GM23338 (cell line): ENCODE data around the gene SSH3. TPM values are rescaled to one million over a fixed set of nuclear protein-coding genes. Genes with fewer than 3 reads are reported as not detected.

Experiments used
- ATAC-seq: fragments of 200-7000 bp; cut with Tn5 transposase; 3 replicates; pipeline ENCODE4 v1.9.1; 2020
- DNase-seq: peaks from one replicate; pipeline ENCODE4 v3.0.0-alpha.2; 2015; ENCODE audit warnings: low spot score
- H2AFZ ChIP-seq: fragments of 200-600 bp; sonication (generic); 2 replicates; pipeline ENCODE4 v1.8.0; 2016; ENCODE audit warnings: antibody characterized with exemption, mild to moderate bottlenecking, moderate library complexity
- H3F3A ChIP-seq: fragments of 200-600 bp; sonication (generic); replicated peaks from 2 replicates; pipeline ENCODE4 v1.8.0; 2017; ENCODE audit warnings: antibody characterized with exemption, mixed run types, low read depth
- H3K27ac ChIP-seq: fragments of 200-600 bp; sonication (generic); 2 replicates; pipeline ENCODE4 v1.6.1; 2016; ENCODE audit warnings: low read depth
- H3K27me3 ChIP-seq: fragments of 200-600 bp; sonication (generic); 2 replicates; pipeline ENCODE4 v1.8.0; 2016; ENCODE audit warnings: mild to moderate bottlenecking, mixed run types, moderate library complexity; ENCODE audit not compliant: insufficient read depth
- H3K36me3 ChIP-seq: fragments of 200-600 bp; sonication (generic); 2 replicates; pipeline ENCODE4 v1.8.0; 2016; ENCODE audit warnings: mild to moderate bottlenecking; ENCODE audit not compliant: insufficient read depth
- H3K4me1 ChIP-seq: fragments of 200-600 bp; sonication (generic); 2 replicates; pipeline ENCODE4 v1.8.0; 2016; ENCODE audit warnings: mild to moderate bottlenecking, moderate library complexity; ENCODE audit not compliant: insufficient read depth
- H3K4me2 ChIP-seq: fragments of 200-600 bp; sonication (generic); 2 replicates; pipeline ENCODE4 v1.7.1; 2017; ENCODE audit warnings: mixed run types
- H3K4me3 ChIP-seq: fragments of 200-600 bp; sonication (generic); 2 replicates; pipeline ENCODE4 v1.6.1; 2016; ENCODE audit warnings: mixed run types
- H3K79me2 ChIP-seq: fragments of 200-600 bp; sonication (generic); replicated peaks from 2 replicates; pipeline ENCODE4 v1.8.0; 2017; ENCODE audit warnings: mild to moderate bottlenecking; ENCODE audit not compliant: insufficient read depth
- H3K9me2 ChIP-seq: fragments of 200-600 bp; sonication (generic); 2 replicates; pipeline ENCODE4 v1.8.0; 2017; ENCODE audit not compliant: insufficient read depth
- H4K20me1 ChIP-seq: fragments of 200-600 bp; sonication (generic); replicated peaks from 2 replicates; pipeline ENCODE4 v1.8.0; 2017; ENCODE audit warnings: mild to moderate bottlenecking; ENCODE audit not compliant: insufficient read depth
- H3K27ac Mint-ChIP-seq: 2 replicates; pipeline ENCODE4 v1.8.0; 2020; ENCODE audit warnings: inconsistent platforms, mild to moderate bottlenecking, moderate library complexity, mixed read lengths
- H3K27me3 Mint-ChIP-seq: 3 replicates; pipeline ENCODE4 v1.8.0; 2022; ENCODE audit warnings: low read depth, mild to moderate bottlenecking, moderate library complexity, mixed read lengths, inconsistent platforms; ENCODE audit not compliant: insufficient read depth, poor library complexity
- H3K36me3 Mint-ChIP-seq: 3 replicates; pipeline ENCODE4 v1.8.0; 2021; ENCODE audit warnings: low read depth, mild to moderate bottlenecking, inconsistent platforms, moderate library complexity, mixed read lengths
- H3K4me1 Mint-ChIP-seq: 3 replicates; pipeline ENCODE4 v1.8.0; 2020; ENCODE audit warnings: mild to moderate bottlenecking, inconsistent platforms, mixed read lengths
- H3K4me3 Mint-ChIP-seq: 3 replicates; pipeline ENCODE4 v1.8.0; 2021; ENCODE audit warnings: moderate library complexity, mild to moderate bottlenecking, inconsistent platforms, mixed read lengths
- H3K9me3 Mint-ChIP-seq: 3 replicates; pipeline ENCODE4 v1.8.0; 2020; ENCODE audit warnings: moderate library complexity, mild to moderate bottlenecking, inconsistent platforms, mixed read lengths
- CREB1 ChIP-seq: fragments of 250-450 bp; sonication (Bioruptor Pico); IDR thresholded peaks from 2 replicates; pipeline ENCODE4 v1.5.0; 2020; ENCODE audit warnings: low read depth, mild to moderate bottlenecking, moderate library complexity
- EZH2 ChIP-seq: fragments of 200-600 bp; sonication (generic); IDR thresholded peaks from one replicate; pipeline ENCODE4 v1.8.0; 2017; ENCODE audit warnings: antibody characterized with exemption, mild to moderate bottlenecking, low read depth; ENCODE audit not compliant: unreplicated experiment
- EZH2phosphoT487 ChIP-seq: fragments of 200-600 bp; sonication (generic); IDR thresholded peaks from one replicate; pipeline ENCODE4 v1.8.1; 2018; ENCODE audit warnings: antibody characterized with exemption; ENCODE audit not compliant: unreplicated experiment
- NANOG ChIP-seq: IDR thresholded peaks from 2 replicates; pipeline ENCODE4 v1.6.1; 2016; ENCODE audit warnings: antibody characterized with exemption, borderline replicate concordance
- POLR2AphosphoS5 ChIP-seq: IDR thresholded peaks from 2 replicates; pipeline ENCODE4 v1.6.1; 2016; ENCODE audit warnings: antibody characterized with exemption, low read depth
- REST ChIP-seq: IDR thresholded peaks from one replicate; pipeline ENCODE4 v1.6.1; 2018; ENCODE audit warnings: antibody characterized with exemption; ENCODE audit not compliant: unreplicated experiment
- STAT1 ChIP-seq: IDR thresholded peaks from one replicate; pipeline ENCODE4 v1.6.1; 2016; ENCODE audit warnings: antibody characterized with exemption; ENCODE audit not compliant: unreplicated experiment
- ZNF114 ChIP-seq: fragments of 250-450 bp; sonication (Bioruptor Pico); IDR thresholded peaks from 2 replicates; pipeline ENCODE4 v1.5.0; 2020; ENCODE audit warnings: mild to moderate bottlenecking, moderate library complexity
- ZNF331 ChIP-seq: fragments of 250-450 bp; sonication (Bioruptor Pico); IDR thresholded peaks from 2 replicates; pipeline ENCODE4 v1.5.0; 2020; ENCODE audit warnings: low read depth, mild to moderate bottlenecking, moderate library complexity
- polyA plus RNA-seq: library from polyadenylated mRNA; unstranded; fragments of >200 nt; fragmentation: Nextera tagmentation; extraction: Ambion mirVana; gene quantifications from 2 replicates; pipeline ENCODE4 v1.2.1, GENCODE V29; 2016
- total RNA-seq: library from RNA; depleted of rRNA; stranded (reverse); fragments of >200 nt; shearing (Covaris generic); gene quantifications from 2 replicates; pipeline ENCODE4 v1.2.3, GENCODE V29; 2014
- TF ChIP-seq, protein P1 (sequence below), 2 experiments: fragments of 200-600 bp in 1 of 2; sonication (generic) in 1 of 2; conservative IDR thresholded peaks; 2 replicates each; pipeline versions ENCODE4 v1.5.1 to v1.6.1; 2016 to 2017; ENCODE audit warnings: antibody characterized with exemption in 2 of 2, low read depth in 2 of 2, mild to moderate bottlenecking in 2 of 2, moderate library complexity in 1 of 2
- TF ChIP-seq, protein P2 (sequence below): fragments of 250-450 bp; sonication (Bioruptor Pico); IDR thresholded peaks from 2 replicates; pipeline ENCODE4 v1.5.0; 2020; ENCODE audit warnings: mild to moderate bottlenecking, moderate library complexity
- TF ChIP-seq, protein P3 (sequence below): IDR thresholded peaks from 2 replicates; pipeline ENCODE4 v1.6.1; 2016; ENCODE audit warnings: antibody characterized with exemption

The SSH3 gene
- total and polyA plus RNA-seq, 2 experiments from 2014 or later: 17.8 to 40.0 TPM

GRCh38 chr11:67288452-67289225, 14.7 kb upstream of the SSH3 start:
- Mint-ChIP-seq H3K36me3 (peaks cover 23% of the 10 kb centered on the region), H3K4me1 (peaks cover 17% of the 10 kb centered on the region), H3K4me3 (peak overlapping the region; percentile 71), H3K27me3 (peaks cover 19% of the 10 kb centered on the region), H3K9me3 (no peaks in the 10 kb centered on the region), H3K27ac (no peak overlapping the region; the same call in 1 of the 2 replicates)
- Histone ChIP-seq H2AFZ (peak overlapping the region; percentile 80), H3F3A (0 out of 2 replicates have a peak, but pooled peaks cover 13% of the 10 kb centered on the region), H3K79me2 (no peaks in the 10 kb centered on the region), H3K4me1 (peaks cover 10% of the 10 kb centered on the region), H3K36me3 (peaks cover 4% of the 10 kb centered on the region; the same call in 1 of the 2 replicates), H3K4me2 (peak overlapping the region; percentile 94), H3K4me3 (peak overlapping the region; percentile 91), H3K27ac (peak overlapping the region; percentile 96), H3K9me2 (no peaks in the 10 kb centered on the region), H3K27me3 (no peaks in the 10 kb centered on the region), H4K20me1 (no peaks in the 10 kb centered on the region)
- DNase-seq (peak; percentile 91), ATAC-seq (peak; percentile 83)
- TF ChIP-seq EZH2phosphoT487 (no peak), CREB1 (CRISPR knock-in tag) (0 out of 2 replicates have a peak, but pooled peaks have one; percentile 20), NANOG (no peak), ZNF331 (CRISPR knock-in tag) (no peak), EZH2 (no peak), POLR2AphosphoS5 (peak; percentile 81), ZNF114 (CRISPR knock-in tag) (no peak), STAT1 (no peak), REST (no peak)
- TF ChIP-seq, protein P1, sequence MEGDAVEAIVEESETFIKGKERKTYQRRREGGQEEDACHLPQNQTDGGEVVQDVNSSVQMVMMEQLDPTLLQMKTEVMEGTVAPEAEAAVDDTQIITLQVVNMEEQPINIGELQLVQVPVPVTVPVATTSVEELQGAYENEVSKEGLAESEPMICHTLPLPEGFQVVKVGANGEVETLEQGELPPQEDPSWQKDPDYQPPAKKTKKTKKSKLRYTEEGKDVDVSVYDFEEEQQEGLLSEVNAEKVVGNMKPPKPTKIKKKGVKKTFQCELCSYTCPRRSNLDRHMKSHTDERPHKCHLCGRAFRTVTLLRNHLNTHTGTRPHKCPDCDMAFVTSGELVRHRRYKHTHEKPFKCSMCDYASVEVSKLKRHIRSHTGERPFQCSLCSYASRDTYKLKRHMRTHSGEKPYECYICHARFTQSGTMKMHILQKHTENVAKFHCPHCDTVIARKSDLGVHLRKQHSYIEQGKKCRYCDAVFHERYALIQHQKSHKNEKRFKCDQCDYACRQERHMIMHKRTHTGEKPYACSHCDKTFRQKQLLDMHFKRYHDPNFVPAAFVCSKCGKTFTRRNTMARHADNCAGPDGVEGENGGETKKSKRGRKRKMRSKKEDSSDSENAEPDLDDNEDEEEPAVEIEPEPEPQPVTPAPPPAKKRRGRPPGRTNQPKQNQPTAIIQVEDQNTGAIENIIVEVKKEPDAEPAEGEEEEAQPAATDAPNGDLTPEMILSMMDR (conservative IDR thresholded peaks at IDR 0.05; ENCODE audit: low read depth in 2 of 2): peak; percentile 27 to 62; a peak in 3 of 4 replicates
- TF ChIP-seq, protein P2, sequence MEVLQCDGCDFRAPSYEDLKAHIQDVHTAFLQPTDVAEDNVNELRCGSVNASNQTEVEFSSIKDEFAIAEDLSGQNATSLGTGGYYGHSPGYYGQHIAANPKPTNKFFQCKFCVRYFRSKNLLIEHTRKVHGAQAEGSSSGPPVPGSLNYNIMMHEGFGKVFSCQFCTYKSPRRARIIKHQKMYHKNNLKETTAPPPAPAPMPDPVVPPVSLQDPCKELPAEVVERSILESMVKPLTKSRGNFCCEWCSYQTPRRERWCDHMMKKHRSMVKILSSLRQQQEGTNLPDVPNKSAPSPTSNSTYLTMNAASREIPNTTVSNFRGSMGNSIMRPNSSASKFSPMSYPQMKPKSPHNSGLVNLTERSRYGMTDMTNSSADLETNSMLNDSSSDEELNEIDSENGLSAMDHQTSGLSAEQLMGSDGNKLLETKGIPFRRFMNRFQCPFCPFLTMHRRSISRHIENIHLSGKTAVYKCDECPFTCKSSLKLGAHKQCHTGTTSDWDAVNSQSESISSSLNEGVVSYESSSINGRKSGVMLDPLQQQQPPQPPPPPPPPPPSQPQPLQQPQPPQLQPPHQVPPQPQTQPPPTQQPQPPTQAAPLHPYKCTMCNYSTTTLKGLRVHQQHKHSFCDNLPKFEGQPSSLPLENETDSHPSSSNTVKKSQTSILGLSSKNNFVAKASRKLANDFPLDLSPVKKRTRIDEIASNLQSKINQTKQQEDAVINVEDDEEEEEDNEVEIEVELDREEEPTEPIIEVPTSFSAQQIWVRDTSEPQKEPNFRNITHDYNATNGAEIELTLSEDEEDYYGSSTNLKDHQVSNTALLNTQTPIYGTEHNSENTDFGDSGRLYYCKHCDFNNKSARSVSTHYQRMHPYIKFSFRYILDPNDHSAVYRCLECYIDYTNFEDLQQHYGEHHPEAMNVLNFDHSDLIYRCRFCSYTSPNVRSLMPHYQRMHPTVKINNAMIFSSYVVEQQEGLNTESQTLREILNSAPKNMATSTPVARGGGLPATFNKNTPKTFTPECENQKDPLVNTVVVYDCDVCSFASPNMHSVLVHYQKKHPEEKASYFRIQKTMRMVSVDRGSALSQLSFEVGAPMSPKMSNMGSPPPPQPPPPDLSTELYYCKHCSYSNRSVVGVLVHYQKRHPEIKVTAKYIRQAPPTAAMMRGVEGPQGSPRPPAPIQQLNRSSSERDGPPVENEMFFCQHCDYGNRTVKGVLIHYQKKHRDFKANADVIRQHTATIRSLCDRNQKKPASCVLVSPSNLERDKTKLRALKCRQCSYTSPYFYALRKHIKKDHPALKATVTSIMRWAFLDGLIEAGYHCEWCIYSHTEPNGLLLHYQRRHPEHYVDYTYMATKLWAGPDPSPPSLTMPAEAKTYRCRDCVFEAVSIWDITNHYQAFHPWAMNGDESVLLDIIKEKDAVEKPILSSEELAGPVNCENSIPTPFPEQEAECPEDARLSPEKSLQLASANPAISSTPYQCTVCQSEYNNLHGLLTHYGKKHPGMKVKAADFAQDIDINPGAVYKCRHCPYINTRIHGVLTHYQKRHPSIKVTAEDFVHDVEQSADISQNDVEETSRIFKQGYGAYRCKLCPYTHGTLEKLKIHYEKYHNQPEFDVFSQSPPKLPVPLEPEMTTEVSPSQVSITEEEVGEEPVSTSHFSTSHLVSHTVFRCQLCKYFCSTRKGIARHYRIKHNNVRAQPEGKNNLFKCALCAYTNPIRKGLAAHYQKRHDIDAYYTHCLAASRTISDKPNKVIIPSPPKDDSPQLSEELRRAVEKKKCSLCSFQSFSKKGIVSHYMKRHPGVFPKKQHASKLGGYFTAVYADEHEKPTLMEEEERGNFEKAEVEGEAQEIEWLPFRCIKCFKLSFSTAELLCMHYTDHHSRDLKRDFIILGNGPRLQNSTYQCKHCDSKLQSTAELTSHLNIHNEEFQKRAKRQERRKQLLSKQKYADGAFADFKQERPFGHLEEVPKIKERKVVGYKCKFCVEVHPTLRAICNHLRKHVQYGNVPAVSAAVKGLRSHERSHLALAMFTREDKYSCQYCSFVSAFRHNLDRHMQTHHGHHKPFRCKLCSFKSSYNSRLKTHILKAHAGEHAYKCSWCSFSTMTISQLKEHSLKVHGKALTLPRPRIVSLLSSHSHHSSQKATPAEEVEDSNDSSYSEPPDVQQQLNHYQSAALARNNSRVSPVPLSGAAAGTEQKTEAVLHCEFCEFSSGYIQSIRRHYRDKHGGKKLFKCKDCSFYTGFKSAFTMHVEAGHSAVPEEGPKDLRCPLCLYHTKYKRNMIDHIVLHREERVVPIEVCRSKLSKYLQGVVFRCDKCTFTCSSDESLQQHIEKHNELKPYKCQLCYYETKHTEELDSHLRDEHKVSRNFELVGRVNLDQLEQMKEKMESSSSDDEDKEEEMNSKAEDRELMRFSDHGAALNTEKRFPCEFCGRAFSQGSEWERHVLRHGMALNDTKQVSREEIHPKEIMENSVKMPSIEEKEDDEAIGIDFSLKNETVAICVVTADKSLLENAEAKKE (CRISPR knock-in tag): no peak
- TF ChIP-seq, protein P3, sequence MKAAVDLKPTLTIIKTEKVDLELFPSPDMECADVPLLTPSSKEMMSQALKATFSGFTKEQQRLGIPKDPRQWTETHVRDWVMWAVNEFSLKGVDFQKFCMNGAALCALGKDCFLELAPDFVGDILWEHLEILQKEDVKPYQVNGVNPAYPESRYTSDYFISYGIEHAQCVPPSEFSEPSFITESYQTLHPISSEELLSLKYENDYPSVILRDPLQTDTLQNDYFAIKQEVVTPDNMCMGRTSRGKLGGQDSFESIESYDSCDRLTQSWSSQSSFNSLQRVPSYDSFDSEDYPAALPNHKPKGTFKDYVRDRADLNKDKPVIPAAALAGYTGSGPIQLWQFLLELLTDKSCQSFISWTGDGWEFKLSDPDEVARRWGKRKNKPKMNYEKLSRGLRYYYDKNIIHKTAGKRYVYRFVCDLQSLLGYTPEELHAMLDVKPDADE: no peak; the same call in 1 of the 2 replicates
